ENCODE results near the gene FBRSL1.

GRCh38 chr12:132455565-132455964 lies 34.4 kb upstream of the FBRSL1 start:
- no peak for TF ChIP-seq CTCF (IDR thresholded peaks at IDR 0.05; ENCODE audit: low read length)
- no peak for TF ChIP-seq EZH2 (optimal IDR thresholded peaks at IDR 0.05; ENCODE audit: low read depth, low read length)
- no peak for TF ChIP-seq EZH2phosphoT487 (IDR thresholded peaks at IDR 0.05; ENCODE audit: low read length)
